Stimulated activated naive B cell treated with anti-CD40 and anti-IgM and Interleukin-4, amounts not matched to agents 10 μg/mL and 1 μg/mL and 100 μg/mL, for 72 hours (primary cell): ENCODE data around the gene USP38.
"Not testable (repeated sequence)": the region's sequence is repeated elsewhere in the genome, so short reads cannot be mapped to it uniquely, and the experiment has no call there.

Experiments
- ATAC-seq, 2 donors: fragments of 150-1000 bp; cut with Tn5 transposase; replicated peaks; 2 replicates each; pipeline ENCODE4 v1.10.0; 2021; ENCODE audit warnings: moderate library complexity in 1 of 2
- DNase-seq: peaks from one replicate; pipeline ENCODE4 v3.0.0; 2021
- H3K27ac Mint-ChIP-seq: one replicate; pipeline ENCODE4 v1.8.0; 2022; ENCODE audit warnings: mild to moderate bottlenecking, mixed read lengths
- H3K27me3 Mint-ChIP-seq, 2 donors: one replicate each; pipeline ENCODE4 v1.8.0; 2022; ENCODE audit warnings: mixed read lengths in 2 of 2
- H3K36me3 Mint-ChIP-seq, 2 donors: one replicate each; pipeline ENCODE4 v1.8.0; 2022; ENCODE audit warnings: mixed read lengths in 2 of 2, mild to moderate bottlenecking in 1 of 2
- H3K4me1 Mint-ChIP-seq, 2 donors: one replicate each; pipeline ENCODE4 v1.8.0; 2022; ENCODE audit warnings: mixed read lengths in 2 of 2, mild to moderate bottlenecking in 1 of 2
- H3K4me3 Mint-ChIP-seq, 2 donors: one replicate each; pipeline ENCODE4 v1.8.0; 2022; ENCODE audit warnings: mild to moderate bottlenecking in 2 of 2, mixed read lengths in 2 of 2, moderate library complexity in 1 of 2
- H3K9me3 Mint-ChIP-seq, 2 donors: one replicate each; pipeline ENCODE4 v1.8.0; 2022; ENCODE audit warnings: mixed read lengths in 2 of 2, mild to moderate bottlenecking in 1 of 2

The USP38 gene

DNA sequence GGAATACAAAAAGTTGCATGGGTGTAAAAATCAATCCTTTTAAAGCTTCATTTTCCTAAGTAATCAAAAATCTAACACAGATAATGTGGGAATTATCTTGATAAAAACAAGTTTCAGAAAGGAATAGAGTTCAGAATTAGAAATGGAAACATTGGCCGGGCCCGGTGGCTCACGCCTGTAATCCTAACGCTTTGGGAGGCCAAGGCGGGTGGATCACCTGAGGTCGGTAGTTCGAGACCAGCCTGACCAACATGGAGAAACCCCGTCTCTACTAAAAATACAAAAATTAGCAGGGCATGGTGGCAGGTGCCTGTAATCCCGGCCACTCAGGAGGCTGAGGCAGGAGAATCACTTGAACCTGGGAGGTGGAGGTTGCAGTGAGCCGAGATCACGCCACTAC is 52.5 kb downstream of the USP38 start:
- ATAC-seq, H3K27me3 Mint-ChIP-seq, DNase-seq, H3K4me3 Mint-ChIP-seq, H3K27ac Mint-ChIP-seq, H3K4me1 Mint-ChIP-seq, H3K36me3 Mint-ChIP-seq, H3K9me3 Mint-ChIP-seq: not testable (repeated sequence)

DNA sequence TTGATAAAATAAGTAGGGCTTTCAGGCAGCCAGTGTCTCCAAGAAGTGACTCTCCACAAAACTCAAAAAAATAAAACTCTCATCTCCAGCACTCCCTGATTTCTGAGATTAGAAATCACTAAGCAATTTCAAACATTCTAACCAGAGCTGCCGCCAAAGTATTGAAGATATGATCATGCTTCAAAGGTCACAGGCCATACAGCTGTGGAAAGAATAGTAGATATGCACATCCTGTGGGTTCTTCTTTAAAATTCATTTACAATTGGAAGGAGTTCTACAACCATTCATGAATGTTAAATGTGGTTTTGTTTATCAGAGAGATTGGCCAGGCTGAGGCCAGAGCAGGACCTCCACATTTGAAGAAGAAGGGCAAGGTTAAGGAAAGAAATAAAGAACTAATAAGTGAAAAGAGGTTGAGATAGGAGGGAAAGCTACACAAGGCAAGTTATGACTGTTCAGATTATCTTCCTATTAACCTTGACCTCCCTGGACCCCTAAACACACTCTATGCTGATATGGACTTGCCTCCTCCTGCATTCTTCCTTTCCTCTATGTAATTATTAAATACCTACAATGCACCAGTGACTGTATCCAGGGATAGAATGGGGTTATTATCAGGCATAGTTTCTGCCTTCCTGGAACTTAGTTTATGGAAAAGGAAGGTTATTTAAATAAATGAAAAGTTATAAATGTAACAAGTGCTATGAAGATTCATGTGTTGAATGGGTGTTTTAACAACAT is 56.4 kb downstream of the USP38 start:
- no peaks in the 10 kb centered on the region for H3K27me3 Mint-ChIP-seq
- no peaks in the 10 kb centered on the region for H3K4me1 Mint-ChIP-seq
- H3K4me3 Mint-ChIP-seq, result no peak overlapping the region
- ATAC-seq (no peak), DNase-seq (no peak)
- H3K36me3 Mint-ChIP-seq, result no peaks in the 10 kb centered on the region
- H3K27ac Mint-ChIP-seq, result no peak overlapping the region
- peaks cover 11 to 13% of the 10 kb centered on the region in 2 donors for H3K9me3 Mint-ChIP-seq

- Mint-ChIP-seq H3K27ac (no peak overlapping the region), H3K27me3 (peaks cover 0 to 4% of the 10 kb centered on the region in 2 donors), H3K9me3 (peaks cover 11 to 13% of the 10 kb centered on the region in 2 donors), H3K4me1 (no peaks in the 10 kb centered on the region), H3K4me3 (no peak overlapping the region), H3K36me3 (no peaks in the 10 kb centered on the region)
- DNase-seq (no peak), ATAC-seq (no peak)
These were observed 57.2 kb downstream of the USP38 start for GRCh38 chr4:143241892-143242291.

GRCh38 chr4:143243041-143243440 is 58.3 kb downstream of the USP38 start:
- Mint-ChIP-seq H3K27me3 (peaks cover 0 to 4% of the 10 kb centered on the region in 2 donors), H3K36me3 (no peaks in the 10 kb centered on the region), H3K4me3 (no peak overlapping the region), H3K27ac (no peak overlapping the region), H3K4me1 (no peaks in the 10 kb centered on the region), H3K9me3 (peaks cover 11 to 13% of the 10 kb centered on the region in 2 donors)
- no peak for ATAC-seq
- DNase-seq, result no peak

DNA sequence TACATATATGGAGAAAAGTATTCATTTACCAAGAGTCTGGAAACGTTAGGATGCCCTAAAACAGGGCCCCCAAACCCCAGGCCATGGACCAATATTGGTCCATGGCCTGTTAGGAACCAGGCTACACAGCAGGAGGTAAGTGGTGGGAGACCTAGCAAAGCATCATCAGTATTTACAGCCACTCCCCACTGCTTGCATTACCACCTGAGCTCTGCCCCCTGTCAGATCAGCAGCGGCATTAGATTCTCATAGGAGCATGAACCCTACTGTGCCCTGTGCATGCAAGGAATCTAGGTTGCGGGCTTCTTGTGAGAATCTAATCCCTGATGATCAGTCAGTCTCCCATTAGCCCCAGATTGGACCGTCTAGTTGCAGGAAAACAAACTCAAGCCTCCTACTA is 62.3 kb downstream of the USP38 start:
- DNase-seq (no peak), ATAC-seq (no peak)
- H3K27ac Mint-ChIP-seq, result no peak overlapping the region
- peaks cover 6% of the 10 kb centered on the region in 2 donors for H3K9me3 Mint-ChIP-seq
- no peaks in the 10 kb centered on the region for H3K4me1 Mint-ChIP-seq
- H3K4me3 Mint-ChIP-seq, result no peak overlapping the region
- peaks cover 4 to 5% of the 10 kb centered on the region in 2 donors for H3K27me3 Mint-ChIP-seq
- no peaks in the 10 kb centered on the region for H3K36me3 Mint-ChIP-seq

GRCh38 chr4:143247866-143248265 is 63.1 kb downstream of the USP38 start:
- H3K36me3 Mint-ChIP-seq, result no peaks in the 10 kb centered on the region
- no peak overlapping the region for H3K27ac Mint-ChIP-seq
- ATAC-seq (no peak), DNase-seq (no peak)
- H3K27me3 Mint-ChIP-seq, result peaks cover 4 to 5% of the 10 kb centered on the region in 2 donors
- H3K4me3 Mint-ChIP-seq, result no peak overlapping the region
- peaks cover 0 to 3% of the 10 kb centered on the region in 2 donors for H3K9me3 Mint-ChIP-seq
- no peaks in the 10 kb centered on the region for H3K4me1 Mint-ChIP-seq

- ATAC-seq (no peak), DNase-seq (no peak)
- Mint-ChIP-seq H3K4me3 (no peak overlapping the region), H3K27me3 (peaks cover 4 to 5% of the 10 kb centered on the region in 2 donors), H3K4me1 (no peaks in the 10 kb centered on the region), H3K27ac (no peak overlapping the region), H3K9me3 (peaks cover 0 to 2% of the 10 kb centered on the region in 2 donors), H3K36me3 (no peaks in the 10 kb centered on the region)
These were observed 64.1 kb downstream of the USP38 start for GRCh38 chr4:143248827-143249226.

DNA sequence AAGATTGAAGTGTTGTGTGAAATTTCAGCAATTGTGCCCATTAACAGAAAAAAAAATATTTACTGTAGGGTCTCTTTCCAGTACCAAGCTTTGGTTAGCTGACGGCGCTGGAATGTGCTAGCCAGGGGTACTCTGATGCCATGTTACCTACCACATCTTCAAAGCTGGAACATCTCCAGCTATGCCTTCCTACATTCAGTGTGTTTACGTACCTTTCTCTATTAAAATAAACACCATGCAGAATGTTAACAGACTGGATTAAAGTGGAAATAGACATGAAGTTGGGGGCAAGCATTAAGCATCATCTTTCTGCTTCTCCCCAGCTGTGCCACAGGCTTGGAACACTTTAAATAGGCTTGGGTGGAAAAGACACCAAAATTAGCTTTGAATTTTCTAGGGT is 65.9 kb downstream of the USP38 start:
- Mint-ChIP-seq H3K36me3 (no peaks in the 10 kb centered on the region), H3K27ac (no peak overlapping the region), H3K4me1 (no peaks in the 10 kb centered on the region), H3K27me3 (peaks cover 4 to 5% of the 10 kb centered on the region in 2 donors), H3K4me3 (no peak overlapping the region), H3K9me3 (no peaks in the 10 kb centered on the region)
- no peak for ATAC-seq
- DNase-seq, result no peak

DNA sequence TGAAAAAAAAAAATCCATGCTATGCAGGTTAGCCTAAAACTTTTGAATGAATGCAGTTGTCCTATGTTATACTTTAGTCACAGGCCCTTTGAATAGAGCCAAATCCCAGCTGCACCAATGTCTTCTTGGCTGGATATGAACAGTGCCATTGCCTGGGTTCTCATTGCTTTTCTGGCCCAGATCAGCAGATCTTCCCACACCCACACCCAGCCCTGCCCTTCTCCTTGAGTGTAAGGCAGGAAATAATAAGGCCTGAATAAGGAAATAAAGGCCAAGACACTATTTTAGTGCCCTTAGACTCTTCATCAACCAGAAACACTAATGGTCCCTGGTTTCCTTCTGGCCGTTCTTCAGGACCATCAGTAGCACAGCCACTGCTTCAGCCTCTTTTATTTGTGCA is 66.6 kb downstream of the USP38 start:
- H3K36me3 Mint-ChIP-seq, result no peaks in the 10 kb centered on the region
- no peak overlapping the region for H3K27ac Mint-ChIP-seq
- no peaks in the 10 kb centered on the region for H3K4me1 Mint-ChIP-seq
- H3K4me3 Mint-ChIP-seq, result no peak overlapping the region
- H3K27me3 Mint-ChIP-seq, result peaks cover 3 to 5% of the 10 kb centered on the region in 2 donors
- no peaks in the 10 kb centered on the region for H3K9me3 Mint-ChIP-seq
- ATAC-seq, result no peak
- DNase-seq, result no peak

GRCh38 chr4:143251779-143252178 is 67.1 kb downstream of the USP38 start:
- H3K9me3 Mint-ChIP-seq, result no peaks in the 10 kb centered on the region

GRCh38 chr4:143252478-143252877 is 67.8 kb downstream of the USP38 start:
- Mint-ChIP-seq H3K4me1 (no peaks in the 10 kb centered on the region), H3K9me3 (no peaks in the 10 kb centered on the region), H3K4me3 (no peak overlapping the region), H3K36me3 (no peaks in the 10 kb centered on the region), H3K27ac (no peak overlapping the region), H3K27me3 (peaks cover 0 to 5% of the 10 kb centered on the region in 2 donors)
- ATAC-seq (no peak), DNase-seq (no peak)

More at GRCh38 chr4:143251779-143252178, 67.1 kb downstream of the USP38 start:
- ATAC-seq, result no peak
- Mint-ChIP-seq H3K4me3 (no peak overlapping the region), H3K4me1 (no peaks in the 10 kb centered on the region), H3K27ac (no peak overlapping the region), H3K36me3 (no peaks in the 10 kb centered on the region), H3K27me3 (peaks cover 0 to 5% of the 10 kb centered on the region in 2 donors)
- no peak for DNase-seq

- no peak overlapping the region for H3K4me3 Mint-ChIP-seq
- H3K27me3 Mint-ChIP-seq, result peaks cover 0 to 5% of the 10 kb centered on the region in 2 donors
- H3K36me3 Mint-ChIP-seq, result no peaks in the 10 kb centered on the region
- no peaks in the 10 kb centered on the region for H3K4me1 Mint-ChIP-seq
- ATAC-seq, result no peak
- no peaks in the 10 kb centered on the region for H3K9me3 Mint-ChIP-seq
- H3K27ac Mint-ChIP-seq, result no peak overlapping the region
- DNase-seq, result no peak
These were observed 68.4 kb downstream of the USP38 start for GRCh38 chr4:143253166-143253565.

DNA sequence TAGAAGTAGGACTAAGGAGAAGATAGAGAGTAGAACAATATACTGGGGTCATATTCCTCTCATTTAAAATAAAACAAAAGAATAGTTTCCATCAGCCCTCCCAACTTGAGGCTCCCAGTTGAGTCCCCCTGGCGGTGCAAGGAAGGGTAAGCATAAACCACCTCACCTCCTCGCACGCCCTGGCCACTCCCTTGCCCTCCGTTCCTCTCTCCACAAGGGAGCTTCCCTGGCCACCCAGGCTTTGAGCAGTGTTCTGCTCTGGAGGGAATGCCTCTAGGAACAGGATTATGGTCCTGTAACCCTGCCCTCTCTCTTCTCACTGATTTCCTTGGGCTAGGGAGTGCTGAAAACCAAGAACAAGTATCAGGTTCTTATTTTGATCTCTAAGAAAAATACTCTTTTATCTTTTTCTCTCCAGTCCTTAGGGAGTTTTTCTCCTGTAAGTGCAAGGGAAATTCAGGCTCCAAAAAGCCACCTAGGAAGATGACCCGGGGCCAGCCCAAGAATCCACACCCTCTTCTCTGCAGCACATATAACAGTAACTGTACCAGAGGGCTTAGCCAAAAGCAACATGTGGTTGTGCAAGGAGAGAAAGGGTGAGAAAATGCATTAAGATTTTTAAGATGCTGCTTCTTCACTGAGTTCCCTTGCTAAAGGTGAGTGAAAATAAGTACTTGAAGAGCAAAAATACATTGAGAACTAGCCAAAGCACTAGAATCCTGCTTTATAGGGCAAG is 69.9 kb downstream of the USP38 start:
- Mint-ChIP-seq H3K36me3 (no peaks in the 10 kb centered on the region), H3K4me1 (no peaks in the 10 kb centered on the region), H3K9me3 (no peaks in the 10 kb centered on the region), H3K27me3 (peaks cover 0 to 5% of the 10 kb centered on the region in 2 donors), H3K4me3 (no peak overlapping the region), H3K27ac (no peak overlapping the region)
- no peak for ATAC-seq
- no peak for DNase-seq

DNA sequence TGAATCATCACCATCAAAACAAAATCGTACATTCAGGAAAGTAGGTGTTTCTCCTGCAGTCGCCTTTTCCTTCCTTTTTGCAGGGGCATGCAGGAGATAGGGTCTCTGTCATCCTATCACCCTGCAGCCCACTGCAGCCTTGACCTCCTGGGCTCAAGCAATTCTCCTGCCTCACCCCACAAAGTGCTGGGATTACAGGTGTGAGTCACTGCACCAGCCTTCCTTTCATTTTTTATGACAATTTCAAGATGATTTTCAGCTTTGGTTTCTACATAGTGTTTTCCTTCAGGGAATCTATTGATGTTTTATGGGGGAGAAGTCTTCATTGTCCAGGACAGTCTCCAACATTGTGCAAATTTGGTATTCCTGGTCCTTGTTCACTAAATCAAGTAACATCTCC is 71.7 kb downstream of the USP38 start:
- no peaks in the 10 kb centered on the region for H3K36me3 Mint-ChIP-seq
- DNase-seq (no peak), ATAC-seq (no peak)
- H3K4me3 Mint-ChIP-seq, result no peak overlapping the region
- H3K27me3 Mint-ChIP-seq, result no peaks in the 10 kb centered on the region
- H3K9me3 Mint-ChIP-seq, result no peaks in the 10 kb centered on the region
- no peak overlapping the region for H3K27ac Mint-ChIP-seq
- H3K4me1 Mint-ChIP-seq, result no peaks in the 10 kb centered on the region

- Mint-ChIP-seq H3K36me3 (no peaks in the 10 kb centered on the region), H3K27ac (no peak overlapping the region), H3K9me3 (no peaks in the 10 kb centered on the region), H3K27me3 (no peaks in the 10 kb centered on the region), H3K4me3 (no peak overlapping the region), H3K4me1 (no peaks in the 10 kb centered on the region)
- ATAC-seq, result no peak
- no peak for DNase-seq
These were observed 72.6 kb downstream of the USP38 start for GRCh38 chr4:143257356-143257755.
